ENCODE data around the gene SECISBP2L. TPM values are rescaled to one million over a fixed set of nuclear protein-coding genes. Genes with fewer than 3 reads are reported as not detected.

Gene SECISBP2L
- total and polyA plus RNA-seq, 9 of the 15 experiments (the other 6 are each of a cell fraction or from before 2014, with no cell fraction given) = 0.55 to 14.1 (median 10.4) TPM

- peak; percentile 83 for TF ChIP-seq POLR2G (IDR thresholded peaks at IDR 0.05; ENCODE audit: low read depth, low read length)
- TF ChIP-seq, protein P1, sequence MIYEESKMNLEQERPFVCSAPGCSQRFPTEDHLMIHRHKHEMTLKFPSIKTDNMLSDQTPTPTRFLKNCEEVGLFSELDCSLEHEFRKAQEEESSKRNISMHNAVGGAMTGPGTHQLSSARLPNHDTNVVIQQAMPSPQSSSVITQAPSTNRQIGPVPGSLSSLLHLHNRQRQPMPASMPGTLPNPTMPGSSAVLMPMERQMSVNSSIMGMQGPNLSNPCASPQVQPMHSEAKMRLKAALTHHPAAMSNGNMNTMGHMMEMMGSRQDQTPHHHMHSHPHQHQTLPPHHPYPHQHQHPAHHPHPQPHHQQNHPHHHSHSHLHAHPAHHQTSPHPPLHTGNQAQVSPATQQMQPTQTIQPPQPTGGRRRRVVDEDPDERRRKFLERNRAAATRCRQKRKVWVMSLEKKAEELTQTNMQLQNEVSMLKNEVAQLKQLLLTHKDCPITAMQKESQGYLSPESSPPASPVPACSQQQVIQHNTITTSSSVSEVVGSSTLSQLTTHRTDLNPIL (CRISPR knock-in tag; IDR thresholded peaks at IDR 0.05) = no peak
- TF ChIP-seq MGA (IDR thresholded peaks at IDR 0.05) = peak; percentile 24; the same call in 1 of the 2 replicates
- TF ChIP-seq, protein P2, sequence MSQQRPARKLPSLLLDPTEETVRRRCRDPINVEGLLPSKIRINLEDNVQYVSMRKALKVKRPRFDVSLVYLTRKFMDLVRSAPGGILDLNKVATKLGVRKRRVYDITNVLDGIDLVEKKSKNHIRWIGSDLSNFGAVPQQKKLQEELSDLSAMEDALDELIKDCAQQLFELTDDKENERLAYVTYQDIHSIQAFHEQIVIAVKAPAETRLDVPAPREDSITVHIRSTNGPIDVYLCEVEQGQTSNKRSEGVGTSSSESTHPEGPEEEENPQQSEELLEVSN (IDR thresholded peaks at IDR 0.05; ENCODE audit: borderline replicate concordance in 1 of 2, extremely low read depth in 1 of 2, insufficient read depth in 1 of 2, insufficient read length in 1 of 2, low read depth in 1 of 2, low read length in 1 of 2, poor library complexity in 1 of 2, severe bottlenecking in 1 of 2) = peak; percentile 52 to 83
- TF ChIP-seq ZNF584 (CRISPR knock-in tag; IDR thresholded peaks at IDR 0.05; ENCODE audit: low read depth) = no peak
- TF ChIP-seq FIP1L1 (IDR thresholded peaks at IDR 0.05; ENCODE audit: low read depth, low read length, poor library complexity, severe bottlenecking) = peak; percentile 53
- no peak for TF ChIP-seq ZSCAN29 (IDR thresholded peaks at IDR 0.05)
- no peak for TF ChIP-seq ZNF77 (CRISPR knock-in tag; IDR thresholded peaks at IDR 0.05)
- TF ChIP-seq, protein P3, sequence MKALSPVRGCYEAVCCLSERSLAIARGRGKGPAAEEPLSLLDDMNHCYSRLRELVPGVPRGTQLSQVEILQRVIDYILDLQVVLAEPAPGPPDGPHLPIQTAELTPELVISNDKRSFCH (CRISPR knock-in tag; IDR thresholded peaks at IDR 0.05) = no peak
- TF ChIP-seq, protein P3 (tag; IDR thresholded peaks at IDR 0.05) = no peak
Observed at GRCh38 chr15:48975472-48976419, 70.5 kb downstream of the SECISBP2L start (continued).
